OCI-LY1 (cell line): Measurements from ENCODE around the gene SERGEF.

Experiments used
- H2AFZ ChIP-seq: fragments of 200-600 bp; sonication (generic), shearing (Covaris generic); 2 replicates; pipeline ENCODE4 v1.6.0; 2014; ENCODE audit warnings: antibody characterized with exemption, mild to moderate bottlenecking, low read length
- H3F3A ChIP-seq: fragments of 200-600 bp; sonication (generic), shearing (Covaris generic); 2 replicates; pipeline ENCODE4 v1.6.0; 2014; ENCODE audit warnings: mild to moderate bottlenecking, antibody characterized with exemption, low read length, moderate library complexity; ENCODE audit not compliant: insufficient read depth
- H3K27ac ChIP-seq: fragments of 200-600 bp; sonication (generic); 2 replicates; pipeline ENCODE4 v1.5.1; 2014; ENCODE audit warnings: low read length, mixed run types, mild to moderate bottlenecking, low read depth; ENCODE audit not compliant: poor library complexity, severe bottlenecking
- H3K27me3 ChIP-seq: fragments of 200-600 bp; sonication (generic); 2 replicates; pipeline ENCODE4 v1.6.0; 2014; ENCODE audit warnings: antibody characterized with exemption, mild to moderate bottlenecking, low read length, moderate library complexity; ENCODE audit not compliant: insufficient read depth
- H3K36me3 ChIP-seq: fragments of 200-600 bp; sonication (generic); 2 replicates; pipeline ENCODE4 v1.6.1; 2014; ENCODE audit warnings: mild to moderate bottlenecking, antibody characterized with exemption, low read length, moderate library complexity, mixed read lengths; ENCODE audit not compliant: insufficient read depth
- H3K4me1 ChIP-seq: fragments of 200-600 bp; sonication (generic); 2 replicates; pipeline ENCODE4 v1.5.1; 2014; ENCODE audit warnings: mild to moderate bottlenecking, low read length, moderate library complexity; ENCODE audit not compliant: insufficient read depth, severe bottlenecking
- H3K4me2 ChIP-seq: fragments of 200-600 bp; sonication (generic), shearing (Covaris generic); 2 replicates; pipeline ENCODE4 v1.6.1; 2014; ENCODE audit warnings: low read length
- H3K4me3 ChIP-seq: fragments of 200-600 bp; sonication (generic); 2 replicates; pipeline ENCODE4 v1.5.1; 2014; ENCODE audit warnings: low read length, low read depth, mild to moderate bottlenecking, mixed read lengths; ENCODE audit not compliant: poor library complexity, severe bottlenecking
- H3K79me2 ChIP-seq: fragments of 200-600 bp; shearing (Covaris generic); 2 replicates; pipeline ENCODE4 v1.6.1; 2016; ENCODE audit warnings: mixed run types, low read length, mixed read lengths; ENCODE audit not compliant: insufficient read depth
- H3K9ac ChIP-seq: fragments of 200-600 bp; sonication (generic), shearing (Covaris generic); 2 replicates; pipeline ENCODE4 v1.6.1; 2014; ENCODE audit warnings: mild to moderate bottlenecking, low read length, mixed read lengths
- H3K9me2 ChIP-seq: fragments of 200-600 bp; sonication (generic), shearing (Covaris generic); 2 replicates; pipeline ENCODE4 v1.6.1; 2014; ENCODE audit warnings: low read depth, mild to moderate bottlenecking, low read length, mixed read lengths
- H3K9me3 ChIP-seq: fragments of 200-600 bp; shearing (Covaris generic); 2 replicates; pipeline ENCODE4 v1.6.1; 2014; ENCODE audit warnings: low read length, mixed read lengths
- H4K20me1 ChIP-seq: fragments of 200-600 bp; sonication (generic), shearing (Covaris generic); 2 replicates; pipeline ENCODE4 v1.6.0; 2016; ENCODE audit warnings: mild to moderate bottlenecking, low read length; ENCODE audit not compliant: insufficient read depth
- EZH2 ChIP-seq: fragments of 200-600 bp; sonication (generic), shearing (Covaris generic); IDR thresholded peaks from 2 replicates; pipeline ENCODE4 v1.8.0; 2017; ENCODE audit warnings: borderline replicate concordance, mixed run types, mild to moderate bottlenecking, antibody characterized with exemption, low read length, moderate library complexity, mixed read lengths
- TF ChIP-seq, protein P1 (sequence below): fragments of 200-600 bp; sonication (generic), shearing (Covaris generic); IDR thresholded peaks from 2 replicates; pipeline ENCODE4 v1.5.1; 2017; ENCODE audit warnings: mild to moderate bottlenecking, antibody characterized with exemption, low read length, moderate library complexity, mixed read lengths

The SERGEF gene

GRCh38 chr11:17802491-17802890 lies 210.4 kb downstream of the SERGEF start:
- Histone ChIP-seq H3K9me2 (no peaks in the 10 kb centered on the region), H3K4me3 (no peak overlapping the region), H3K4me1 (no peaks in the 10 kb centered on the region), H3K9ac (no peak overlapping the region), H3K9me3 (no peaks in the 10 kb centered on the region), H3F3A (no peaks in the 10 kb centered on the region), H3K4me2 (no peak overlapping the region), H3K27me3 (no peaks in the 10 kb centered on the region), H3K36me3 (no peaks in the 10 kb centered on the region), H4K20me1 (no peaks in the 10 kb centered on the region), H3K27ac (no peak overlapping the region), H3K79me2 (no peaks in the 10 kb centered on the region), H2AFZ (no peak overlapping the region)
- no peak for TF ChIP-seq EZH2
- TF ChIP-seq, protein P1, sequence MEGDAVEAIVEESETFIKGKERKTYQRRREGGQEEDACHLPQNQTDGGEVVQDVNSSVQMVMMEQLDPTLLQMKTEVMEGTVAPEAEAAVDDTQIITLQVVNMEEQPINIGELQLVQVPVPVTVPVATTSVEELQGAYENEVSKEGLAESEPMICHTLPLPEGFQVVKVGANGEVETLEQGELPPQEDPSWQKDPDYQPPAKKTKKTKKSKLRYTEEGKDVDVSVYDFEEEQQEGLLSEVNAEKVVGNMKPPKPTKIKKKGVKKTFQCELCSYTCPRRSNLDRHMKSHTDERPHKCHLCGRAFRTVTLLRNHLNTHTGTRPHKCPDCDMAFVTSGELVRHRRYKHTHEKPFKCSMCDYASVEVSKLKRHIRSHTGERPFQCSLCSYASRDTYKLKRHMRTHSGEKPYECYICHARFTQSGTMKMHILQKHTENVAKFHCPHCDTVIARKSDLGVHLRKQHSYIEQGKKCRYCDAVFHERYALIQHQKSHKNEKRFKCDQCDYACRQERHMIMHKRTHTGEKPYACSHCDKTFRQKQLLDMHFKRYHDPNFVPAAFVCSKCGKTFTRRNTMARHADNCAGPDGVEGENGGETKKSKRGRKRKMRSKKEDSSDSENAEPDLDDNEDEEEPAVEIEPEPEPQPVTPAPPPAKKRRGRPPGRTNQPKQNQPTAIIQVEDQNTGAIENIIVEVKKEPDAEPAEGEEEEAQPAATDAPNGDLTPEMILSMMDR = no peak

- Histone ChIP-seq H3K4me1 (no peaks in the 10 kb centered on the region), H3K9me2 (no peaks in the 10 kb centered on the region), H3K4me3 (no peak overlapping the region), H3K4me2 (no peak overlapping the region), H3K36me3 (no peaks in the 10 kb centered on the region), H3K9ac (no peak overlapping the region), H3K79me2 (no peaks in the 10 kb centered on the region), H3F3A (no peaks in the 10 kb centered on the region), H2AFZ (no peak overlapping the region), H3K27me3 (no peaks in the 10 kb centered on the region), H3K27ac (no peak overlapping the region), H4K20me1 (no peaks in the 10 kb centered on the region), H3K9me3 (no peaks in the 10 kb centered on the region)
- TF ChIP-seq, protein P1 = no peak
- no peak for TF ChIP-seq EZH2
These were observed 211.7 kb downstream of the SERGEF start for GRCh38 chr11:17801166-17801565.

DNA sequence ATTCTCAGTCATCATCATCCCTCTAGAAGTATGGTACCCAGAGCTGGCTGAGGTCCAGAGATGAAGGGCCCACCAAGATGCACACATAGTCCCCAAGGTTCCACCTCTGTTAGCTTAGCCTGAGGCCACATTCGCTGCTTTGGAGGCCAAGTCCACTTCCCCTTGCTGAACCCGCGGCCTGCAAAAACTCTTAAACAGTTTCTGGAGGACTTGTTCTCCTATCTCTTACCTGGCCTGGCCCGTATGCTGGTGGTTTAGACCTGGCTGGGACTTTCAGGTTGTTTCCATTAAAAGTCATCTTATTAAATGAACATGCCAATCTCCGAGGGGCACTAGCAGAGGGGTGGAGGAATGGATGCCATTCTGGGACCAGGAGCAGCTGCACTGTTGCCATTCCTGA lies 213.7 kb downstream of the SERGEF start:
- TF ChIP-seq EZH2 = no peak
- TF ChIP-seq, protein P1 = no peak
- Histone ChIP-seq H3K4me3 (no peak overlapping the region), H3K79me2 (no peaks in the 10 kb centered on the region), H3F3A (no peaks in the 10 kb centered on the region), H2AFZ (no peak overlapping the region), H3K9me3 (no peaks in the 10 kb centered on the region), H3K27ac (no peak overlapping the region), H3K4me1 (no peaks in the 10 kb centered on the region), H4K20me1 (no peaks in the 10 kb centered on the region), H3K4me2 (no peak overlapping the region), H3K9me2 (no peaks in the 10 kb centered on the region), H3K27me3 (no peaks in the 10 kb centered on the region), H3K36me3 (no peaks in the 10 kb centered on the region), H3K9ac (no peak overlapping the region)
